Right lung (tissue), 5 donors: Measurements from ENCODE around the gene SUSD2. TPM values are rescaled to one million over a fixed set of nuclear protein-coding genes. Genes with fewer than 3 reads are reported as not detected.
"Not testable (repeated sequence)": the region's sequence is repeated elsewhere in the genome, so short reads cannot be mapped to it uniquely, and the experiment has no call there.

ENCODE experiments used
- DNase-seq, 2 donors: peaks; one replicate each; pipeline ENCODE4 v3.0.0-alpha.2; 2013
- polyA plus RNA-seq, 5 donors: library from polyadenylated mRNA; unstranded; fragments of 120-200 nt; gene quantifications; one replicate each; pipeline versions ENCODE4 v1.2.1 to v1.2.3, GENCODE V29; 2013; ENCODE audit warnings: inconsistent platforms in 1 of 5, low replicate concordance in 1 of 5; ENCODE audit not compliant: insufficient read length in 5 of 5, insufficient read depth in 1 of 5

The SUSD2 gene
- polyA plus RNA-seq, 5 donors = 6.3 to 21.8 (median 11.5) TPM

DNA sequence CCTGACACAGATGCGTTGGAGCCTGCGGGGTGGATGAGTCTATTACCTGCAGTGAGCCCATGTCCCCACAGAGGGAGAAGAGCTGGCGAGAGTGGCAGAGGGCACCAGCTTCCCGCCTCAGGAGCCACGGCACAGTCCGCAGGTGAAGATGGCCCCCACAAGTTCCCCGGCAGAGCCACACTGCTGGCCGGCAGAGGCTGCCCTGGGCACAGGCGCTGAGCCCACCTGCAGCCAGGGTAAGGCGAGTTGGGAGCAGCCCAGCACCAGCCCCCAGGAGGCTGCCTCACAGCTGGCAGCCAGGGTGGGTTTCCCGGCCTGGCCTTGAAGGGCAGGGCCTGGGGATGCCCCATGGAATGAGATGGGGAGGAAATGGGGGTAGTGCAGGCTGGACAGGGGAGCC is 5.2 kb upstream of the SUSD2 start:
- DNase-seq = no peak

DNA sequence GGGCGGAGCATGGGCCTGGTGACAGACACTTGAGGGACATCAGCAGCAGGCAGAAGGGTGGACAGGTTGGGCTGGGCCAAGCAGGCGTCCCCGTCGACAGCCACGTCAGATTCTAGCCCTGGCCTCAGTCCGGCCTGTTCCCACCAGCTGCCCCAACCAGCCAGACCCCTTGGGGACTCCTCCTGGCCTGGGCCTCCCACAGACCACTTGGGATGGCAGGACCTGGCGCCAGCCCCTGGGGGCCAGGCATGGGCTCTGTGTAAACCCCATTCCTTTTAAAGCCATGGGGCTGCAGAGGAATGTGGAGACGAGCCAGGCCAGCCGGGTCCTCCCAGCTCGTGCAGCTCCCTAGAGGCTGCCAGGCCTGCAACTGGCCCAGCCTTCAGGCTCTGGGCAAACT is 4.7 kb upstream of the SUSD2 start:
- no peak for DNase-seq

- DNase-seq = no peak
Observed at GRCh38 chr22:24177045-24177444, 4.2 kb upstream of the SUSD2 start.

DNA sequence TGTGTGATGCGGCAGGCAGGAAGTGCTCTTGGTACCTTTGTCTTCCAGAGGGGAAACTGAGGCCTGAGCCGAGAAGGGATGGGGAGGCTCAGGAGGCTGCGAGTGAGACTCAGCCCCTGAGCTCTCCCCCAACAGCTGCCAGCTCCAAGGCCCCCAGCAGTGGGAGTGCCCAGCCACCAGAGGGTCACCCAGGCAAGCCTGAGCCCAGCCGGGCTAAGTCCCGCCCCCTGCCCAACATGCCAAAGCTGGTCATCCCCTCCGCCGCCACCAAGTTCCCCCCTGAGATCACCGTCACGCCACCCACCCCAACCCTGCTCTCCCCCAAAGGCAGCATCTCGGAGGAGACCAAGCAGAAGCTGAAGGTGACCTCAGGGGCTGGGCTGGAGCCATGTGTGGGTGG is 3.8 kb upstream of the SUSD2 start:
- DNase-seq = no peak

DNA sequence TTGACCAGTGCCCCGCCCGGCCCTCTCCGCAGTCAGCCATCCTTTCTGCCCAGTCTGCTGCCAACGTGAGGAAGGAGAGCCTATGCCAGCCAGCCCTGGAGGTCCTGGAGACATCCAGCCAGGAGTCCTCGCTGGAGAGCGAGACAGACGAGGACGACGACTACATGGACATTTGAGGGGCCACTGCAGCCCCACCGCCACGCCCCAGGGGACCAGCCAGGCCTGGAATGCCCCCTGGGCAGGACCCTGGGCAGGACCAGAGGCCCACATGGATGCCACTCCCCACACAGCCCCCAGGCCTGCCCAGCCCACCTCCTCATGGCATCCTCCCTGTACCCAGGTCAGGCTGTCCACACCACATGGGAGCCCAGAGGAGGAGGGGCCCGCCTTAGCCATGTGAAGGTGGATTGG is 3.3 kb upstream of the SUSD2 start:
- DNase-seq = no peak

- DNase-seq = no peak
Observed at GRCh38 chr22:24178502-24179440, 2.5 kb upstream of the SUSD2 start.

GRCh38 chr22:24179478-24180210 is 1.6 kb upstream of the SUSD2 start:
- DNase-seq = no peak

GRCh38 chr22:24180316-24181087 is 785 bp upstream of the SUSD2 start:
- no peak for DNase-seq

GRCh38 chr22:24181996-24182899 is 961 bp downstream of the SUSD2 start:
- no peak for DNase-seq

- DNase-seq = not testable (repeated sequence)
Observed at GRCh38 chr22:24182900-24183246, 1.6 kb downstream of the SUSD2 start.

DNA sequence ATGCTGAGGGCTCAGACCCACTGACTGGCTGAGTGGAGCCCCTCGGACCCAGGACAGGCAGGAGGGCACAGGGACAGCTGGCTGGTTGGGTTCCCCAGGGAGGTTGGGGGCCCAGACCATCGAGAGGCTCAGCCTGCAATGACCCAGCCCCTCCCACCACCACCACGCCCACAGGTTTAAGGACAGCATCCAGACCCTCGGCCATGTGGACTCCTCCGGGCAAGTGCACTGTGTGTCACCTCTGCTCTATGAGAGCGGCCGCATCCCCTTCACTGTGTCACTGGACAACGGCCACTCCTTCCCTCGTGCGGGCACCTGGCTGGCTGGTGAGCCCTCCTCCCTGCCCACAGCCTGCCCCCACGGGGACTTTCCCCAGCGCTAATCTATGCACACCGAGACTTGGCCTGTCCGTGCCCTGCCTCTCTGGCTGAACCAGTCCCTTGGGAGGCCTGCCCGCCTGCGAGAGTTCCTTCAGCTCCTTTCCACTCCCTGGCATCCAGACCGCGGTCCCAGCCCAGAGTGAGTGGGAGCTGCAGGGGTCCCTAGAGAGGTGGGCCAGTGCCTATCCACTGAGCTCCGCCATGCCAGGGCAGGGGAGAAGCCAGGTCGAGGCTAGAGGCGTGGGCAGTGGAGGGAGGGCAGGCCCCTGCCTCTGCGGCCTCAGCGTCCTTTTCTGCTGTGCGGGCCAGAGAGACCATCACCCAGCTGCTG is 2.2 kb downstream of the SUSD2 start:
- no peak for DNase-seq

DNA sequence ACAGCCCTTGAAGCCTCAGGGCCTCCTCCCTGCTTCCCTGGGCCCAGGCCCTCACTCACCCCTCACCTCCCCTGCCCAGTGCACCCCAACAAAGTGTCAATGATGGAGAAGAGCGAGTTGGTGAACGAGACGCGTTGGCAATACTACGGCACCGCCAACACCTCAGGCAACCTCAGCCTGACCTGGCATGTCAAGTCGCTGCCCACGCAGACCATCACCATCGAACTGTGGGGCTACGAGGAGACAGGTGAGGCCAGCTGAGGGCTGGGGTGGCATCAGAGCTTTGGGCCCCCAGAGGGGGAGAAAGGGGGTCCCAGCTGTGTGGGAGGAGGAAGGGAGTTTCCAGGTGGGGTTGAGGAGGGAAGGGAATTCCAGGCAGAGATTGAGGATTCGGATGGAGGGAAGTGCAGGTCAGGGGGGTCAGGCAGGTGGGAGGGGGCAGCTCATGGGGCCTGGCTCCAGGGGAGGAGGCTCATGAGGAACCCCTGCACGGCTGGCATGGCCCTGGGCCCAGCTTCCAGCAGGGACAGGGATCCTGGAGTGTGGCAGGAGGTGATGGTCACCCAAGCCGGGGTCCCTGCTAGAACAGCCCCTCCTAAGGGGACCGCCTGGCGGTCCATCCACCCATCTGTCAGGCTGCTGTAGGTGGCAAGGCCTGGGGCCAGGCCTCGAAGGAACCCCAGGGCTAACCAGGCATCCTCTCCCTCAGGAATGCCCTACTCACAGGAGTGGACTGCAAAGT is 2.9 kb downstream of the SUSD2 start:
- no peak for DNase-seq

DNA sequence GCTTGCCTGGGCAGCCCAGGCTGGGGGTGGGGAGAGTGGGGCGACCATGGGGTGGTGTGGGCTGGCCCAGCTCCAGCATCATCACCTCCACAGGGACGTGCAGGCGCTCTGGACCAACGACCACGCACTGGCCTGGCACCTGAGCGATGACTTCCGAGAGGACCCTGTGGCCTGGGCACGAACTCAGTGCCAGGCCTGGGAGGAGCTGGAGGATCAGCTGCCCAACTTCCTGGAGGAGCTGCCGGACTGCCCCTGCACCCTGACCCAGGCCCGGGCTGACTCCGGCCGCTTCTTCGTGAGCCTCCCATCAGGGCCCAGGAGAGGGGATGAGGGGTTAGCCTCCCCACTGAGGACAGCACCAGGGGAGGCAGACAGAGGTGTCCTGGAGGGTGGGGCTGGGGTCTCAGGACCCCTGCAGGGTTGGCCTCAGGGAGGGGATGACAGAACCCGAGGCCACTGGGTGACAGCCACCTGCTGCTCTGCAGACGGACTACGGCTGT is 3.8 kb downstream of the SUSD2 start:
- DNase-seq = no peak

DNA sequence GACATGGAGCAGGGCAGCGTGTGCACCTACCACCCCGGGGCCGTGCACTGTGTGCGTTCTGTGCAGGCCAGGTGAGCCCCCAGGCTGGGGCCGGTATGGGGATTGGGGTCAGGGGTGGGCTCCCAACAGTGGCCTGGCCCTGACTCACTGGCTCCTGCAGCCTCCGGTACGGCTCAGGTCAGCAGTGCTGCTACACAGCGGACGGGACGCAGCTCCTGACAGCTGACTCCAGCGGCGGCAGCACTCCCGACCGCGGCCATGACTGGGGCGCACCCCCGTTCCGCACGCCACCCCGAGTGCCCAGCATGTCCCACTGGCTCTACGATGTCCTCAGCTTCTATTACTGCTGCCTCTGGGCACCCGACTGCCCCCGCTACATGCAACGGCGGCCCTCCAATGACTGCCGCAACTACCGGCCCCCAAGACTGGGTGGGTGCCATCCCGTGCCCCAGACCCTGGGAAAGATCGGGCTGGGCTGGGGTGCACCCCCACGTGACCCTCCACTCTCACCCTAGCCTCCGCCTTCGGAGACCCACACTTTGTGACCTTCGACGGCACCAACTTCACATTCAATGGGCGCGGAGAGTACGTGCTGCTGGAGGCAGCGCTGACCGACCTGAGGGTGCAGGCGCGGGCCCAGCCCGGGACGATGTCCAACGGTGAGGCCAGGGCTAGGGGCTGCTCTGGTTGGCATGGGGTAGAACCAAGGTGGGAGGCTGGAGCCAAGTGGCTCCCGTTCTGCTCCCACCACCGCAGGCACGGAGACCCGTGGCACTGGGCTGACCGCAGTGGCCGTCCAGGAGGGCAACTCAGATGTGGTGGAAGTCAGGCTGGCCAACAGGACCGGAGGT is 4.4 kb downstream of the SUSD2 start:
- DNase-seq = no peak

DNA sequence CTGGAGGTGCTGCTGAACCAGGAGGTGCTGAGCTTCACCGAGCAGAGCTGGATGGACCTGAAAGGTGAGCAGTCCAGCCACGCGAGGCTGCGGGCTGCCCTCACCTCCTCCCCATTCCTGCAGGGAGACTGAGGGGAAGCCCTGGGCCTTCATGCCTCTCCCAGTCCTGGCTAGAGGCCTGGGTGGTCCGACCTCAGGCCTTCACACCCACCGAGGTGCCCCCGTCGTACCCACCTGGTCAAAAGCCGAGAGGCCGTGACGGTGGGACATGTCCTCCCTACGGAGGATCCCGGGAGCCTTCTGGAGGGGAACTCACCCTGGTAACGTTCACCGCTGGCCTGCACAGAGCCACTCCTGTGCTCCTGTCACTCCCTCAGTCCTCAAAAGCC is 5.1 kb downstream of the SUSD2 start:
- no peak for DNase-seq

DNA sequence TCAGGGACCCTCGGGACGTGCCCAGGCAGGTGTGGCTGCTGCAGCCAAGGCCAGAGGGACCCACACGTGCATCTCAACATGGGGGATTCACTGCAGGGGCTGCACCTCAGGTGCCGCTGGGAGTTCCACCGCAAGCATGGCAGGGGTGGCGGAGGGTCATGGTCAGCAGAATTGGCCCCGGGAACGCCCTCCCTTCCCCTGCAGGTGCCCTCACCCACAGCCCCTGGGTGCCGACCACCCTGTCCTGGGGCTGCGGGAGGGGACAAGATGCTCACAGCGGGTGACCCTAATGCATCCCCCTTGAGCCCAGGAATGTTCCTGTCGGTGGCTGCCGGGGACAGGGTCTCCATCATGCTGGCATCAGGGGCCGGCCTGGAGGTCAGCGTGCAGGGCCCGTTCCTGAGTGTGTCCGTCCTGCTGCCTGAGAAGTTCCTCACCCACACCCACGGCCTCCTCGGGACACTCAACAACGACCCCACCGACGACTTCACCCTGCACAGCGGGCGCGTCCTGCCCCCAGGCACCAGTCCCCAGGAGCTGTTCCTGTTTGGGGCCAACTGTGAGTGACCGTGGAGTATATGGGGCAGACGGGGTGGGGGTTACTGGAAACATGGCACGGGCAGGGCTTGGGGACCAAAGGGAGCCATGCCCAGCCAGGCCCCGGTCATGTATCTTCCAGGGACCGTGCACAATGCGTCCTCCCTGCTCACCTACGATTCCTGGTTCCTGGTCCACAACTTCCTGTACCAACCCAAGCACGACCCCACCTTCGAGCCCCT is 5.8 kb downstream of the SUSD2 start:
- no peak for DNase-seq

- no peak for DNase-seq
Observed at GRCh38 chr22:24187731-24188644, 6.7 kb downstream of the SUSD2 start.
